ENCODE measurements around the gene DNASE2B. TPM values are rescaled to one million over a fixed set of nuclear protein-coding genes. Genes with fewer than 3 reads are reported as not detected.

The DNASE2B gene
- polyA plus RNA-seq, 12 donors: 0.14 to 0.27 (median 0.18) TPM; not detected in 6

DNA sequence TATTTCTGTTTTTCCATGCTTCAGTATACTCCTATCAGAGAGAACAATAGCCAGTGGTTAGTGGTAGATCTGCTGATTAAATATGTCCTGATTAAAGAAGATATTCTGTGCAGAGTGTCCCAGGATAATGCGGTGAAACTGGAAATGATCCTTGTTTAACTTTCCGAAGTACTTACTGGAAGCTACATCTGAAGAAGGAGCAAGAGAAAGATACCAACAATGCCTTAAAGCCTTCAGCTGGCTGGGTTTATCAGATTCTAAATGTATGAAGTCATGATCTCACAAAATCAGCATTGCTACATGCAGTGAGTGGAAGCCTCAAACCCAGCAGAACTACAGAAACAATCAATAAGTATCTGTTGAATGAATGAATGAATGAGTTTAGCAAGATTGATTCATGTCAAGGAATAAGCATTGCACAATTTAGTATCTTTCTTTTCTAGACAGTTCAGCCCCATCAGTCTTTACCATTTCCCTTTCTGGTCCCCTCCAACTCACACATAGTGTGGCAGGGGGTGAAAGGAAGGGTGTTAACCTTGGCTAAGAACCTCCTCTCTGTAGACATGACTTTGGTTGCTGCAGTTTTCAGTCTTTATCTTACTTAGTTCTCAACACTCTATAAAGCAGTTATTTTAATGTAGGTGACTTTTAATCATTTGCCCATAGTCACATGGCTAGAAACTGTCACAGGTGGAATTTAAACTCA lies 24.7 kb upstream of the DNASE2B start:
- DNase-seq: no peak

DNA sequence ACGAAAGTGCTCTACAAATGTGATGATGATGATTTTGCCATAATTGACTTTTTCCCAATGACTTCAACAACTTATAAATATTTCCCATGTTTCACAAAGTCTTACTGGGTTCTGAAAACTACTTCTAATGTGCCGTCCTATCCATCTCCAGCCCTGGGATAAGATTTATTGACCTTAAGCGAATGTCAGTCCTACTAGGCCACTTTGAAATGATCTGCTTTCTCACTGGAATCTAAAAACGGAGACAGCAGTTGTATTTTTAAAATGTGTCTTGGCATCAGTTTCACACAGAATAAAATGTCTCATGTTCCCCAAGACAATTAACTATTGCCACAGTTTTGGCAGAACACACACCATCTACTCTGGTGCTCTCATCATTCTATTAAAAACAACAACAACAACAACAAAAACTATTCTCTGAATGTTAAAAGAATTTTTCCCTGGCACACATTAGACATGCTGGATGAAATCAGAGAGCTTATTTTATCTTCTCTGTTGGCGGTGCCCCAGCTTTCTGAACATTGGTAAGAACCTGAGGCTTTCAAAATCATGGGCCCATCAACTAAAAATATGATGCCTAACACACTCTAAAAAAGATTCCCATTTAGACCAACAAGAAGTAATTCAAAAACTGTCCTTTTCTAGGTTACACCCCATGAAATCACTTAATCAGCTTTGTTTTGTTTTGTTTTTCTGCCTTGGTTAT lies 23.1 kb upstream of the DNASE2B start:
- DNase-seq: no peak

DNA sequence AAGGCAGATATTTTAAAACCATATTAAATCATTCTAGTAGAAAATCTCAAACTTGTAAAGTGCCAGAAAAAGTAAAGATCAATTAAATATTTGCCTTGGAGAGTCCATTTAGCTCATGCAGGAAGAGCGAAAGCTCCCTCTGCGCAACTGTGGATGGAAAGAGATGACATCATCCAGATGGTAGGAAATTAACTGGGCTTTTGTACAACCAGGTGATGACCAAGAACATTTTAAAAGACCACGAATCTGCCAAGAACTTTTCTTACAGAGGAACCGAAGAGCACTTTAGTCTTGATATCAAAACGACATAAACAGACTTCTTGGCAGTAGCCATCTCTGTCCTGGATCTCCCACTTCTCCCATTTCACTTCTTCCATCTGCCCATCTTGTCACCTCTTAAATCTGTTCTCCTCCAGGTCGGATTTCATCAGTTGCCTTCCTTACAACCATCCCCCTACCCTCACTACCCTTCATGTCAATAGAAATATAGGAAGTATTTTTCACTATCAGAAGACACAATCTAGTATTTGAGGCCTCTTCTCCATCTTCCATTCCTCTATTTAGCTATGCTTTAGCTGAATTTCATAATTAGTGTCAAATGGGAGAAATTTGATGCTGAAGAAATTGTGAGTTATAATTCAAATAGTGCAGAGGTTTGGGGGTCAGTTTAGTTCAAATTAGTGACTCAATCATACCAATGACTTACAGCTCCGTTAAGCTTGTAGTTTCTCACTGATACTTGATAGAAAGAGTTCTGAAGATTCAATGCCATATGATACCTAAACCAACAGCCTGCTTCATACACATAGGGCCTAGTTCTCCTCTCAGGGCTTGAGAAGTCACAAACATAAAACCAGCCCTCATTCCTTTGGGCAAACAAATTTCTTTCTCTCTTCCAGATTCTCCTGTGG lies 22.0 kb upstream of the DNASE2B start:
- no peak for DNase-seq

DNA sequence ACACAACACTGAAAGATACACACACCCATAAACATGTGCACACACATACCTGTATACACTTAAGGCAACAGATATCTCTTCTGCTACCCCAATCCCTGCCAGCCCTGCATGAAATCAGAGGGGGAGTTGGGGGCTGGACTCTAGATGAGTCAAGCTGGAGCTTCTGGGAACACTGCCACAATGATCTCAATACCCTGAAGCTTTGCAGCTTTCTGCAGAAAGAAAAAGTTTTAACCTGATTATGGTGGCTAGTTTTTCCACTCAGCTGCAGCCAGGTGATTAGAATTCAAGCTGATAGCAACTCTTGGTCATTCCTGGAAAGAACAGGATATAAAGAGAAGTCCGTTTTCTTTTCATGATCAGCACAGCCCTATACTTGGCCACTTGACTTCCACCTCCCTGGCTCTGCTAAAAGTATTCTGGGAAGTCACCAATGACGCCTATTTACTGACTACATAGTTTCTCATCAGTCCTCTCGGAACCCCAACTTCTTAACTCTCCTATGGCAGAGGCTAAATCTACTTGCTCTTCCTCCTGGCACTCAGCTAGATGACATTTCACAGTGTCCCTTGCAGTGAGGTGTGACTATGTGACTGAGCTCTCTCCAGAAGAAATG lies 20.7 kb upstream of the DNASE2B start:
- peak; percentile 84 for DNase-seq

DNA sequence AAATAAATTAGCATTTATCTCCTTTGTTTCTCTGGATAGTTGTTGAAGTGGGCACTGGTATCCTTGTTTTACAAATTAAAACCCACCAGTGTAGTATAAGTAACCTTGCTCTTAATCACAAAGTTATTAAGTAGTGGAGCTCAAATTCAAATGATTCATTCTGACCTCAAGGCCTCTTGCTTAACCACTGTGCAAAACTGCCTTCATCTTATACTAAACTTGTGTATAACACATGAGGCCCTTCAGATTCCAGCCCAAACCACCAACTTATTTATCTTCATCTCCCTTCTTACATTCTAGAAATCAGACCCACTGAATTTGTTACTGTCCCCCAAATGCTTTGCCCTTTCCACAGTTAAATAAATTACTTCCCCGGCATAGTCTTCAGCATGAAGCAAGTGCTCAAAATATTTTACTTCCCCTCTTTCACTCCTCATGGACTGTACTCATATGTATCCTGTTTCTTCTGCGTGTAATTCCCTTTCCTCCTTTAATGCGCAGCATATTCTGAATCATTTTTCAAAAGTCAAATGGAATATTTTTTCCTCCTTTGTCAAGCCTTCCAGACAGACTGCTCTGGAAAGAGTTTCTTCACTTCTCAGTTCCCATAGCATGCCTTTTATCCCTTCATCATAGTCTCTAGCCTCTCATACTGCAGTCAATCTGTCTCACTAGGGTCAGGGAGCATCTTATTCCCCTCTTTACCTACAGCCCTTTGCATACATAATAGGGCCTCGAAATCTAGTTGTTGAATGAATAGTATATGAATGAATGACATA lies 19.0 kb upstream of the DNASE2B start:
- DNase-seq: peak; percentile 15

DNA sequence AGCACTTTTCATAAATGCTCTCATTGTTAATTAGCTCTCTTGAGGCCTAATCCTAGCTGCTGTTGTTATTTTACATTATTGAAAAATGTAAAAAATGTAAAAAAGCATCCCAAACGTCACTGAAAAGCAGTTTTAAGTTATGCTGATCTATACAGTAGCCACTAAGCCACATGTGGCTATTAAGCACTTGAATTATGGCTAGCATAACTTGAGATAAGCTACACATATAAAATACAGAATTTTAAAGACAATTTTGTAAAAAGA lies 18.4 kb upstream of the DNASE2B start:
- DNase-seq: no peak

DNA sequence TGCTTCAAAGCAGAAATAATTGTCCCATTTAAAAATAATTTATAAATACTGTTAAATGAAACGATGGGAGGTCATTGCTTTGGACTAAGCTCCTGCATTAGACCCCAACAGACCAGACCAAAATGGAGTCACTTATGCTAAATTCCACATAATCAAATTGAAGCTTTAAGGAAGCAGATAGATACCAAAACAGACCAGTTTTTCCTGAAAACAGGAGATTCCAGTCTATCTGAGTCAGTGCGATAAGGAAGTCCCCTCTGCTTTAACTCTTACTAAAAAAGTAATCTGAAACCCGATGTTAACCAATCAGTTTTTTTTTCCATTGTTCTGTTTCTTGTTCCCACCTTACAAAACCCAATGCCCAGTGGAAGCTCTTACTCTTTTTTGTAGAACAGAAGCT lies 16.2 kb upstream of the DNASE2B start:
- no peak for DNase-seq

DNA sequence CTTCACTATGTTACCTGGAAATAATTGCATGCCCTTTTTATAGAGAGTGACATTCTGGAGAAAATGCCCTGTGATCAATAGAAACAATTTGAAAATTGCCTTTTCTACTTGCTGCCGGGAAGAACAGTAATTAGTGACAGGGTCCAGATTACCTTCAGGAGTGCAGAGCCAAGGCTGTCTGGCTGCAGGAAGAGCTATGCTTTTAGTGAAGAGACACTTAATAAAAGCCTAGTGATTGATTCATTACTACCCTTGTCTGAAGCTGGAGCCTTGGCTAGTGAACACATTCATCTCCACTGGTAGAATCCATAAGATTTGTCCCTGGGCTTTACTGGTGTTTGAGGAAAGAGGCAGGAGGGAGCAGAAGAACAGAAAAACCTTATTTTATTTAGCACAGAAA lies 12.9 kb upstream of the DNASE2B start:
- no peak for DNase-seq

DNA sequence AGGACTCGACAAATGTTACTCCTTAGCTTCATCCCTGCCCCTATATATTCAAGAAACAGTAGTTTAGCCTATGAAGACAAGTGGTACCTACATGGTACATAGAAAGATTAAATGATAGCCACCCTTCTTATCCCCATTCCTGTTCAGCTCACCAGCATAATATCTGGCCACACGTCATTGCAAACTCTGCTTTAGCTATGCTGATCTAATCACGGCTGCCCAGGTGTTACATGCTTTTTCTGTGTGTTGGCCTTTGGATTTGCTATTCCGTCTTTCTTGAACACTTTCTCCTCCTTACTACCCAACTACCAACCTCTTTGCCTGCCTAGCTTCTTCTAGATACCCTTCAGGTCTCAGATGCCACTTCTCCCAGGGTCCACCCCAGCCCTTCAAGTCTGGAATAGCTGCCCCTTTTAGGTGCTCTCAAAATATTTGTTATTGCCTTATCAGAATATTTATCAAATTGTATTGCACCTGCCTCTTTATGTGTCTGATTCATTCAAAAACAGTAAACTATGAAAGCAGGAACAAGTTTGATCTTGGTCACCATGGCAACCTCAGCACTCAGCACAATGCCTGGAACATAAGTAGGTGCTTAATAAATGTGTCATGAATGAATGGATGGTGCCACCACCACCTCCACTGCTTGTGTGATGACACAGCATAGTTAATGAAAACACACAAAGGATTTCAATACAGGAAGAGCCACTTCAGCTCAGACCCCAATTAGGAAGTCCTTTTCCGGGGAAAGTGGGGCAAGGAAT lies 11.4 kb upstream of the DNASE2B start:
- DNase-seq: no peak

DNA sequence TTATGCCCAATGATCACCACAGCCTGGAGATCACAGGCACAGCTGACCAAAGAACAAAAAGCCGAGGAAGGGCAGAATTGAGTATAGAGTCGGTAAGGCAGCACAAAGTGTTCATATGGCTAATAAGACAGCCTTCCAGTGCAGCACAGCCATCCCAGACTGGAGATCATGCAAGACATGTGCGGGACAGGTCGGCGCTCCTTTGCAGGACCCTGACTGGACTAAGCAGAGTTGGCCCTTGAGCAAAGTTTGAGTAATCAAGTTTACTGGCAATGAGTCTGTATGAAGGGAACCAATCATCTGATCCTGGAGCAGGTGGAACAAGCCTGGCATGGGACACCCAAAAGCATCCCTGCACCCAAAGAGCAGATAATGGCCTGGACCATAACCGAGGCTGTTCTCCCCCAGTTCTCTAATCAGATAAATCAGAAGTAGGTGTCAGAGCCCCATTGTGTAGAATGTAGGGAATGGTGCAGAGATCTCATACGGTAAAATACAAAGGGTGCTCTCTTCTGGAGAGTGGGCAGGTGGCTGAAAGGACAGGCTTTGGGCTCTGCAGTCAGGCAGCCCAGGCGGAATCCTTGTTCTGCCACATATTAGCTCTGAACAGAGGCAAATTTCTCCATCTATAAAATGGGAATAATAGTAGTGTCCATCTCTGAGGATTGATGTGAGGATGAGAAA lies 10.7 kb upstream of the DNASE2B start:
- no peak for DNase-seq

DNA sequence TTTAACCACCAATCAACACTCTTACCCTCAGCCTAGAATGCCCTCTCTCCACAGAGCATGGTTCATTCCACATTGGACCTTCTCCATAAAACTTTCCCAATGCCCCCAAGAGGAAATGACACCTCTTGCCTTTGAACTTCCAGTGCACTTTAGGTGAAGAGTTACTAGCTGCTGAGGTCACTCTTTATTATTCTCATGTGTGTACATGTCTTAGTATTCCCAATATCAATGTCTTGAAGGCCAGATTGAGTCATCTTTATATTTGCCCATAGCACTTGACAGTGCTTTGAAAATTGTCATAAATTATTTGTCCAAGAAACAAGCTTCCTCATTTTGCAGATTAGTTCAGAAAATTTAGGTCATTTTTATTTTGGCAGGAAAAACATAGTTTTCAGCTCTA lies 8.1 kb upstream of the DNASE2B start:
- no peak for DNase-seq

DNA sequence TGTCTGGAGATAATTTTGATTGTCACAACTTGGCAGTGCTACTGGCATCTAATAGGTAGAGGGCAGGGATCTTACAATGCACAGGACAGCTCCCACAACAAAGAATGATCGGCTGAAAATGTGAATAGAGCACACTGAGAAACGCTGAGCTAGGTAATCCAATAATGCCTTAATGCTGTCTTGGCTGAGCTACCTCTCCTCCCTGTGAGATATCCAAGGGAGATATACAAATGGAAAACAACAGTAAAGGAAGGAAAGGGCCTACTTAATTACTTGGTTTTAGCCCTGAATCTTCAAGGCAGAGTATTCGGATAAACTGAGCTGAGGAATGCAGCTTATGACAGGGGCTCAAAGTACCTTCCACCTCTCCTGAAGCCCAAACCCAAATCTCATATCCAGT lies 2.9 kb downstream of the DNASE2B start:
- no peak for DNase-seq

DNA sequence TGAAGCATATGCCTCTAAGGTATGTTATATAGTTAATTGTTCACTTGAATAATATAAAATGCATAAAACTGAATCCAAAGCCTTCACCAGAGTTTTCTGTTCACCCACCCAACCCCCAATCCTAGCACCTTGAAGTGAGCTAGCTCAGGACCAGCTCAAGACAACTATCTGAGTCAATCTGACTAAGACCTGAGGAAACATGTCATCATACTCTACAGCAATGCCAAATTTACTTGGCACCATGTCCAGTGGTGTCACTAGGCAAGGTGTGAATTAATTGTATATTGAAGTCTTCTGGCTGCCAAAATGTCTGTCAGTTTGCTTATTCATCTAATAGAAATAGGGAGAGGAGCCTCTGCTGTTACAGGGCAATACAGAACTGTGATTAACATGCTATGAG lies 3.8 kb downstream of the DNASE2B start:
- no peak for DNase-seq

DNA sequence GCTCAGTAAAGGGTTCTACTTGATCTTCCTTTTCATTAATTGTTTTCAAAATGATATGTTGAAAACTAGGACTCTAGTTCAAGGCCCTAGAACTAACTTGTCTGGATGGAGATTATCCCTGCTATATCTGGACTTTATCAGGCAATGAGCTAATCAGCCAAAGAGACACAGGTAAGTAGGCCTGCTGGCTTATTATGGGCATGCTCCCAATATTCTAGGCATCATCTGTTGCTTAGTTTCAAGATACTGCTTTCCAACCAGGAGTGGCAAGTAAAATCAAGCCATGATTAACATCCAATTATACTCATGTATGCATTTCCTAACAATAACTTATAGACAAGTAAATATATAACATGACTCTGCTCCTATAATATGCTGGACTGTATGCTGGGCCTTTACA lies 4.2 kb downstream of the DNASE2B start:
- DNase-seq: no peak

DNA sequence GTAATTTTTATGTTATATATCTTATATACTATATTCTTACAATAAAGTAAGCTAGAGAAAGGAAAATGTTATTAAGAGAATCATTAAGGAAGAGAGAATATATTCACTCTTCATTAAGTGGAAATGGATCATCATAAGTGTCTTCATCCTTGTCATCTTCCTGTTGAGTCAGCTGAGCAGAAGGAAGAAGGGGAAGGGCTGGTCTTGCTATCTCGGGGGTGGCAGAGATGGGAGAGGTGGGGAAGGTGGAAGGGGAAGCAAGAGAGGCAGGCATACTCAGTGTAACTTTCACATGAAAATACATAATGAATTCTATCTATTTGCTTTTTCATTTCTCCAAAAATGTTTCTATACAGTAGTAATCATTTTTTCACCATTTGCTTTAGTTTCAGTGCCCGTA lies 5.1 kb downstream of the DNASE2B start:
- DNase-seq: no peak

DNA sequence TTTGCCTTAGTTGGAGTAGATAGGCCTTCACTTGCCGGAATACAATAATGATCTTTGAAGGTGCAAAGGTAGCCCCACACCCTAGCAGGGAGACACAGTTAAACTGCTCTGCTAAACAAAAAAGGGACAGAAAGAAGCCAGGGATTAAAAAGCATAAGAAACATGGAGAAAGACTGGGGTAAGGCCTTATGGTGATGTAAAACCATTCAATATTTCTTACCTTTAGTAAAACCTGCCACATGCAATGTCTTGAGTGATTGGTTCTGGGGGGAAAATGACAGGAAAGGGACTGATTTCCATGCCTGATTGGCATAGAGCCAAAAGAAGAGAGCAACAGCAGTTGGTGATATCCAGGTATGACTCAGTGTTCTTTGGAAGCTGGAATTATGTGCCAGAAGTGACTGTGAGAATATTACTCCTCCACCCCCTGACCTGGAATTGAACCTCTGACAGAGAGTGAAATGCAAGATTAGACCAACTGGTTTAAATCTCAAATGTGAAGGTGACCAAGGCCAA lies 8.1 kb downstream of the DNASE2B start:
- DNase-seq: no peak

DNA sequence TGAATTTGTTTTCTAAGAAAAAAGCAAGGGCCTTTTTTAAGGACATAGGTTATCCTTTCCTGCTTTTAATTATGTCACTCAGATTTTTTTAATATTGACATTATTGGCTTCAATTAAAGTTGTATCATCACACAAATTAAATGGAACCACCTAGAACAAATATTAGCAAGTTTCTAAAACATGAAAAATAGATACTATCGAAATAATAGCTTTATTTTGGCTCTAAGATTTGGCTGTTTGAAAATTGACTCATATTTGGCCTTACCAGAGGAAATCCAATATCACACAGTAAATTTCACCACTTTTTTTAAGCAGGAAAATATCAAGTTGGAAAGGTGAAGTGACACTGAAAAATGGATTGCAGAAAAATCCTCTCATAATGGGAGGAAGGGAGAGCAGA lies 9.2 kb downstream of the DNASE2B start:
- no peak for DNase-seq

DNA sequence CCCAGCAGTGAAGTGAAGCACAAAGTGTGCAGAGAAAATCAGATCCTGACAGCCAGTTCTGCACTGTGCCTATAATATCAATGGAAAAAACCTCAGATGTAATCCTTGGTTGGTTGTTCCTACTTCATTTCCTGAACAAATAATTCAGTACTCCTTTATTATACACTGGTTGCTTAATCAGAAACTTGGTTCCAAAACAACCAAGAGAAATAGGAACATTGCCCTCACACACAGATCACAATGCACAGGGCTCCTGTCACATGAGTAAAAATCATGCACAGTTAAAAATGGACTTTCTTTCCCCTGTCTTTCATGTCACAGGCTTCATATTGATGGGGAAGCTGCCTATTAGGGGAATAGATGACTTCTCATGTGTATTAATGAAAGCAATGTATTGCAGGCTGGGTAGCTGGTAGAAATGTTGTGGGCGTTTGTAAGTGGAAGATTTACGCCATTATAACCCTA lies 9.7 kb downstream of the DNASE2B start:
- DNase-seq: no peak

DNA sequence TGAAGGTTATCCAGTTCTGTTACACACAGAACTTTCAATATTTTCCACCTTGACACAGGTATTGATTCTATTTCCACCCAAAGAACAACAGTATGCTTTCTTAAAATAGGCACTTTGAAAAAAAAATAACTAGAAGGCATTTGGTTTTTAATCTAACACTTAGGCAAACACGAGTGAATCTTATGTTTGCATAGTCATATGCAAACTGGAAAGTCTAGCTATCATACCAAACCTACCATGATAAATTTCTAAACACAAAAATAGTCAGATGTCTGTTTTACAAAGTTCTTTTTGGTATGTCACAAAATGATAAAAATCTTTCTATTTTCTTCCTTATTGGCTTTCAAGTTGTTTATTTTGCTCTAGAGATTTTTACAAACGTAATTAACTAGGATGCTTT lies 11.6 kb downstream of the DNASE2B start:
- no peak for DNase-seq

Measured in muscle of arm (tissue), 12 donors.